Activated CD4-positive, alpha-beta T cell treated with anti-CD3 and anti-CD28 coated beads, Interleukin-10, Interleukin-2, amounts not matched to agents 100 ng/mL and 50 ng/mL, durations not matched to agents 16 hours and 8 hours (primary cell): ENCODE data around the gene RPS4Y2.

ENCODE experiments used
- DNase-seq: peaks from one replicate; pipeline ENCODE4 v3.0.0-alpha.2; 2020

RPS4Y2 gene

GRCh38 chrY:20755808-20756207 is at the start of gene RPS4Y2:
TSS of gene RPS4Y2 (plus strand) at chrY:20756108. CDS start at chrY:20756164, 56 bp downstream.
- DNase-seq: no peak

- DNase-seq: no peak
Measured at GRCh38 chrY:20714391-20714790, 41.5 kb upstream of the RPS4Y2 start.

- no peak for DNase-seq
Measured at GRCh38 chrY:20726184-20726907, 29.6 kb upstream of the RPS4Y2 start.

- no peak for DNase-seq
Measured at GRCh38 chrY:20735200-20735599, 20.7 kb upstream of the RPS4Y2 start.

GRCh38 chrY:20739806-20740205 is 16.1 kb upstream of the RPS4Y2 start:
- no peak for DNase-seq

- no peak for DNase-seq
Measured at GRCh38 chrY:20740609-20741008, 15.3 kb upstream of the RPS4Y2 start.

- DNase-seq: no peak
Measured at GRCh38 chrY:20745060-20745459, 10.8 kb upstream of the RPS4Y2 start.

- DNase-seq: no peak
Measured at GRCh38 chrY:20746919-20747318, 9.0 kb upstream of the RPS4Y2 start.

GRCh38 chrY:20763869-20764268 is 8.0 kb downstream of the RPS4Y2 start:
- DNase-seq: no peak

GRCh38 chrY:20765117-20765516 is 9.2 kb downstream of the RPS4Y2 start:
- DNase-seq: no peak

- no peak for DNase-seq
Measured at GRCh38 chrY:20770755-20771154, 14.8 kb downstream of the RPS4Y2 start.

- no peak for DNase-seq
Measured at GRCh38 chrY:20776104-20776503, 20.2 kb downstream of the RPS4Y2 start.

GRCh38 chrY:20780104-20780654 is 24.3 kb downstream of the RPS4Y2 start:
- DNase-seq: no peak

GRCh38 chrY:20780776-20781175 is 24.9 kb downstream of the RPS4Y2 start:
- DNase-seq: no peak

GRCh38 chrY:20781408-20781807 is 25.5 kb downstream of the RPS4Y2 start:
- DNase-seq: no peak

- no peak for DNase-seq
Measured at GRCh38 chrY:20784965-20785364, 29.1 kb downstream of the RPS4Y2 start.

- DNase-seq: no peak
Measured at GRCh38 chrY:20787076-20787475, 31.2 kb downstream of the RPS4Y2 start.

- DNase-seq: no peak
Measured at GRCh38 chrY:20798351-20799049, 42.6 kb downstream of the RPS4Y2 start.

- no peak for DNase-seq
Measured at GRCh38 chrY:20802659-20803058, 46.8 kb downstream of the RPS4Y2 start.

- DNase-seq: no peak
Measured at GRCh38 chrY:20806243-20806642, 50.3 kb downstream of the RPS4Y2 start.

GRCh38 chrY:20813459-20813858 is 57.6 kb downstream of the RPS4Y2 start:
- DNase-seq: no peak

GRCh38 chrY:20814794-20815193 is 58.9 kb downstream of the RPS4Y2 start:
- DNase-seq: no peak

GRCh38 chrY:20817067-20817466 is 61.2 kb downstream of the RPS4Y2 start:
- no peak for DNase-seq
